Activated CD4-positive, alpha-beta memory T cell treated with anti-CD3 and anti-CD28 coated beads for 36 hours (primary cell): Measurements from ENCODE around the gene STAT5A. TPM values are rescaled to one million over a fixed set of nuclear protein-coding genes. Genes with fewer than 3 reads are reported as not detected.

ENCODE experiments used
- CTCF ChIA-PET: fragments of 350-600 bp; sonication (Branson Sonifier 250); formaldehyde crosslinking; loops from one replicate; lab custom pipeline; 2021; ENCODE audit warnings: antibody characterized with exemption, inconsistent platforms; lab: Charles Lee
- POLR2A ChIA-PET: fragments of 350-600 bp; sonication (Branson Sonifier 250); formaldehyde crosslinking; loops from one replicate; lab custom pipeline; 2021; ENCODE audit warnings: antibody characterized with exemption; lab: Charles Lee
- DNase-seq: peaks from one replicate; pipeline ENCODE4 v3.0.0-alpha.2; 2020
- H3K27ac Mint-ChIP-seq: one replicate; pipeline ENCODE4 v1.8.0; 2021; ENCODE audit warnings: mixed read lengths
- H3K27me3 Mint-ChIP-seq: one replicate; pipeline ENCODE4 v1.8.0; 2021; ENCODE audit warnings: mixed read lengths
- H3K36me3 Mint-ChIP-seq: one replicate; pipeline ENCODE4 v1.8.0; 2021; ENCODE audit warnings: mixed read lengths
- H3K4me1 Mint-ChIP-seq: one replicate; pipeline ENCODE4 v1.8.0; 2021; ENCODE audit warnings: low read depth, mixed read lengths
- H3K4me3 Mint-ChIP-seq: one replicate; pipeline ENCODE4 v1.8.0; 2021; ENCODE audit warnings: mild to moderate bottlenecking, mixed read lengths
- H3K9me3 Mint-ChIP-seq: one replicate; pipeline ENCODE4 v1.8.0; 2021; ENCODE audit warnings: mixed read lengths
- intact Hi-C: fragments of 100-400 bp; cut with micrococcal nuclease; formaldehyde crosslinking; loops from one replicate; pipeline ENCODE4 v1.15.1; 2023
- total RNA-seq, 2 experiments: library from RNA; stranded (reverse); gene quantifications; one replicate each; pipeline ENCODE4 v1.2.3, GENCODE V29; 2021

STAT5A gene
- total RNA-seq, 2 experiments from 2014 or later: 211 to 215 TPM

DNA sequence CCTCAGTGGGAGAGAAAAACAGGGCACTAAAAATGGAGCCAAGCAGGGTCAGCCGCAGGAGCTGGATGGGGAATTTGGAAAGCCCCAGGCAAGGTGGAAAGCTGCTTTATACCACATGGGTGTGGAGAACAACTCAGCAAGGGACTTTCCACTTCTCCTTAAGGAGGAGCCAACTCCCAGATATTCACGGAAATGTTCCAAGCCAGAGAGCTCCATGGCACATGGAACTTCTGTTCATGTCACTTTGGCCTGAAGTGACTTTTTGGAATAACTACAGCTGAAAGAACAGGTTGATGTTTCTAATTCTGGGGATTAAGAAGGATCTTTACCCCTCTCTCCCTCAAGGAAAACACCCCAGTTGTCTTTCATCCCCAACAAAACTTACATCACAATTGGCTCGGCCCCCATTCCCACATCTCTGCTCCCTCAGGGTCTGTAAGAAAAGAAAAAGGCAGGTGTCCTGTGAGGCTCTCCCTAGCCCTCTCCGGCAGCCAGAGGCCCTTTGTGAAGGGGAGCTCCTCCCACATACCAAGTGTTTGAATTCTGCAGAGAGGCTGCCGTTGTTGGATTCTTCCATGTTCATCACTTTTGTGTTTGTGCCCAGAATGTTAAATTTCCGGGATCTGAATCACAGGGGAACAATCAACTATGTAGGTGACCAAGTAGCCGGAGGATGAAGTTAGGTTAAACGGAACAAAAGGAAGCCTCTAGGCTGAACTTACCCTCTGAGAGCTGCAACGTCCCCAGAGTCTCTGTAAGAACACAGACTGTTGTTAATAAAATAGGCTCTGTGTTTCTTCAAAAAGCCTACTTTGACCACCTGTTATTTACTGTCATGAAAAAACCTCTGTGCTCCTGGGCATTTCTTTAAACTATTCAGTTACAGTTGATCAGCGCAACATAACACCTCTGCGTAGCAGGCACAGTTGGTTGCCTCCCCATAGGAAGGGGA, 41.0 kb downstream of the STAT5A start:
- H3K4me1 Mint-ChIP-seq: peaks cover 22% of the 10 kb centered on the region
- CTCF ChIA-PET: interaction anchor here (1.1 to 1.8 kb wide), 2 partner anchors 50 to 74 kb away, joined by 3 to 11 read pairs; no protein-coding TSS in a partner anchor
- no peaks in the 10 kb centered on the region for H3K9me3 Mint-ChIP-seq
- intact Hi-C loops: no loop called here
- no peaks in the 10 kb centered on the region for H3K27me3 Mint-ChIP-seq
- no peak for DNase-seq
- no peak overlapping the region for H3K4me3 Mint-ChIP-seq
- H3K36me3 Mint-ChIP-seq: peaks cover 58% of the 10 kb centered on the region
- POLR2A ChIA-PET: interaction anchor here (0.6 kb wide), 1 partner anchor 8 kb away, joined by 3 read pairs; no protein-coding TSS in a partner anchor
- H3K27ac Mint-ChIP-seq: peak overlapping the region; percentile 65

DNA sequence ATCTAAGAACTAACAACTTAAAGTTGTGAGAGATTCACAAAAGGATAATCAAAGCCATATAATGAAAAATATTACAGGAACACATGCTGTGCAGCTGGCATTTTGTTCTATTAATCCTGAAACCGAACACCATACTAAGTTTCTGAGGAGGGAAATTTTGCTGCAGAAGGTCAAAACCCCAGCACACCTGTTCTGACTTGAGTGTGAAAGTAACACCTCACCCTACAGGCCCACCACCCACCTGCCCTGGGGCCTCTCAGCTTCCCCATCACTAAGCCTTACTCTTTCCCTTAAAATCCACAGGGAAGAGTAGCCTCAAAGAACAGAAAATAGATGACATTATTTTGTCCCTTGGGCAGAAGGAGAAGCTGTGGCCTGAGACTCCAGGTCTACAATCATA, 44.8 kb downstream of the STAT5A start:
- ChIA-PET CTCF (interaction anchor here (0.7 to 1.8 kb wide), 5 partner anchors 10 to 70 kb away, joined by 3 to 5 read pairs (median 4); no protein-coding TSS in a partner anchor), POLR2A (interaction anchor here (1.2 kb wide), 1 partner anchor 56 kb away, joined by 10 read pairs; the partner anchor contains the start of gene STAT3)
- intact Hi-C loops: loop anchor here (1.0 kb wide), 1 partner anchor 8 kb away; no protein-coding TSS in a partner anchor
- H3K4me3 Mint-ChIP-seq: peak overlapping the region; percentile 34
- no peaks in the 10 kb centered on the region for H3K9me3 Mint-ChIP-seq
- peaks cover 48% of the 10 kb centered on the region for H3K4me1 Mint-ChIP-seq
- peak overlapping the region; percentile 90 for H3K27ac Mint-ChIP-seq
- H3K27me3 Mint-ChIP-seq: no peaks in the 10 kb centered on the region
- H3K36me3 Mint-ChIP-seq: peaks cover 69% of the 10 kb centered on the region
- DNase-seq: peak; percentile 67

DNA sequence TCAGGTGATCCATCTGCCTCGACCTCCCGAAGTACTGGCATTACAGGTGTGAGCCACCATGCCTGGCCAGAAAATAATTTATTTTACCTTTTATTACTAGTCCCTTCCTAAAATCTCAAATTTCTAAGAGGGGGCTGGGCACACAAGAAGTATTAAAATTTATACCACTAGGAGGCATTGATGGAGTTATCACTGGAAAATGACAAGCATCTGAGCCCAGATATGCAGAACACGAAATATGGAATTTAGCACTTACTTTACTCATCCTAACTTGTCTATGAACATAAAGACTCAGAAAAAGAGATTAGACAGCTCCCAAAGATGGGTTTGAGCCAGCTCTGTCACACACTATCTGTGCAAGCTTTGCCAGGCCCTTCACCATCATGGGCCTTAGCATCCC, 46.4 kb downstream of the STAT5A start:
- ChIA-PET POLR2A (interaction anchor here (0.8 kb wide), 1 partner anchor 53 kb away, joined by 3 read pairs; no protein-coding TSS in a partner anchor), CTCF (interaction anchor here (0.9 to 3.2 kb wide), 5 partner anchors 50 to 72 kb away, joined by 3 to 28 read pairs (median 10); partner anchors contain the start of gene STAT3)
- Mint-ChIP-seq H3K4me1 (peaks cover 62% of the 10 kb centered on the region), H3K4me3 (no peak overlapping the region), H3K27ac (peak overlapping the region; percentile 76), H3K36me3 (peaks cover 70% of the 10 kb centered on the region), H3K9me3 (no peaks in the 10 kb centered on the region), H3K27me3 (no peaks in the 10 kb centered on the region)
- no peak for DNase-seq
- intact Hi-C loops: loop anchor here (5.0 kb wide), 1 partner anchor 82 kb away; no protein-coding TSS in a partner anchor

DNA sequence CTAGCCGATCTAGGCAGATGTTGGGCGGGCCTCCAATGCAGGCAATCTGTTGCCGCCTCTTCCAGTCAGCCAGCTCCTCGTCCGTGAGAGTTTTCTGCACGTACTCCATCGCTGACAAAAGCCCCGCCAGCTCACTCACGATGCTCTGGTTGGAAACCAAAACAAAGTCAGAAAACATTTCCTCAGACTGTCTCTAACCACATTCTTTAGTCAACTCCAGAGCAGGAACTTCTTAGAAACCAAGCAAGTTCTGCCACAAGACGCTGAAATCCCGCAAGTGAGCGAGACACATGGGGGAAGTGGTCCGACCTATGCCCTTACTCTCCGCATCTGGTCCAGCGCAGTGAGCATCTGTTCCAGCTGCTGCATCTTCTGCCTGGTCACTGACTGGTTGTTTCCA, 49.1 kb downstream of the STAT5A start:
- CTCF ChIA-PET: interaction anchor here (0.6 to 3.2 kb wide), 10 partner anchors 12 to 90 kb away, joined by 3 to 28 read pairs (median 4); partner anchors contain the start of gene STAT3

DNA sequence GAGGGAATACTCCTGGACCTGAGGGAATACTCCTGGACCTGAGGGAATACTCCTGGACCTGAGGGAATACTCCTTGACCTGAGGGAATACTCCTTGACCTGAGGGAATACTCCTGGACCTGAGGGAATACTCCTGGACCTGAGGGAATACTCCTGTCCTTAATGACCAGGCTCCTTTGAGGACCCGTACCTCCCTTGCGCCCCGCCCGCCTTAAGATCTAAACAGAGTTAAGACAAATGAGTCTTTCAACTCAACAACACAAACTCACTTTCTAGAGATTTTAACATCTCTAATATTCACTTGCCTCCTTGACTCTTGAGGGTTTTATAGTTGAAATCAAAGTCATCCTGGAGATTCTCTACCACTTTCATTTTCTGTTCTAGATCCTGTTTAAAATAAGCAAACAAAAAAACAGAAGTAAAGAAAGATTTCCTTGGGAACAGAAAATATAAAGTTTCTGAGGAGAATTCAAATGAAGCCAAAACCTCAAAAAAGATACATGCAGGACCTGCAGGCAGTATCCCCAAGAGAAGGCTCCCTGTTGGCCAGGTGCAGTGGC, 50.2 kb downstream of the STAT5A start:
- H3K4me3 Mint-ChIP-seq: peak overlapping the region; percentile 9
- H3K36me3 Mint-ChIP-seq: peaks cover 74% of the 10 kb centered on the region
- H3K9me3 Mint-ChIP-seq: no peaks in the 10 kb centered on the region
- ChIA-PET POLR2A (no interaction called here), CTCF (no interaction called here)
- H3K27me3 Mint-ChIP-seq: no peaks in the 10 kb centered on the region
- intact Hi-C loops: loop anchor here (5.0 kb wide), 1 partner anchor 86 kb away; no protein-coding TSS in a partner anchor
- H3K27ac Mint-ChIP-seq: peak overlapping the region; percentile 83
- peaks cover 78% of the 10 kb centered on the region for H3K4me1 Mint-ChIP-seq
- no peak for DNase-seq

More for the DNA sequence above, 49.1 kb downstream of the STAT5A start:
- Mint-ChIP-seq H3K4me1 (peaks cover 78% of the 10 kb centered on the region), H3K27ac (peak overlapping the region; percentile 91), H3K9me3 (no peaks in the 10 kb centered on the region), H3K4me3 (peak overlapping the region; percentile 60), H3K36me3 (peaks cover 74% of the 10 kb centered on the region), H3K27me3 (no peaks in the 10 kb centered on the region)
- peak; percentile 91 for DNase-seq
- POLR2A ChIA-PET: interaction anchor here (0.5 to 1.7 kb wide), 9 partner anchors 8 to 66 kb away, joined by 3 to 35 read pairs (median 4); partner anchors contain the start of gene STAT3
- intact Hi-C loops: loop anchor here (1.0 to 5.0 kb wide), 3 partner anchors 42 to 85 kb away; partner anchors contain the start of gene STAT3

DNA sequence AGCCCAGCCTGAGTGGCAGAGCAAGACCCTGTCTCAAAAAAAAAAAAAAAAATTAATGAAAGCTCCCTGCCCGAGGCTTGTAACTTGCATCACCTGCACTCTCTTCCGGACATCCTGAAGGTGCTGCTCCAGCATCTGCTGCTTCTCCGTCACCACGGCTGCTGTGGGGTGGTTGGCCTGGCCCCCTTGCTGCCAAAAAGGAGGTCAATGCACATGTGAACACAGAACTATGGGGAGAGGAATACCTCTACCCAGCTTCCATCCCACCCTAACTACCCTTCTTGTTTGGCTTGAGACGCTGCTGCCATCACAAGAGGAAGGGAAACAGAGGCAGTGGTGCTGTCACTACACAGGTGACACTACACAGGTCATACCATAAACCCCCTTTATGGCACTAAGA, 50.9 kb downstream of the STAT5A start:
- no peak for DNase-seq
- Mint-ChIP-seq H3K27ac (peak overlapping the region; percentile 71), H3K27me3 (no peaks in the 10 kb centered on the region), H3K4me1 (peaks cover 78% of the 10 kb centered on the region), H3K4me3 (no peak overlapping the region), H3K9me3 (no peaks in the 10 kb centered on the region), H3K36me3 (peaks cover 75% of the 10 kb centered on the region)
- ChIA-PET POLR2A (interaction anchor here (1.3 to 3.1 kb wide), 2 partner anchors 23 to 50 kb away, joined by 8 to 36 read pairs; partner anchors contain the start of gene STAT3), CTCF (interaction anchor here (2.2 kb wide), 1 partner anchor 18 kb away, joined by 9 read pairs; no protein-coding TSS in a partner anchor)
- intact Hi-C loops: loop anchor here (5.0 kb wide), 1 partner anchor 87 kb away; no protein-coding TSS in a partner anchor

DNA sequence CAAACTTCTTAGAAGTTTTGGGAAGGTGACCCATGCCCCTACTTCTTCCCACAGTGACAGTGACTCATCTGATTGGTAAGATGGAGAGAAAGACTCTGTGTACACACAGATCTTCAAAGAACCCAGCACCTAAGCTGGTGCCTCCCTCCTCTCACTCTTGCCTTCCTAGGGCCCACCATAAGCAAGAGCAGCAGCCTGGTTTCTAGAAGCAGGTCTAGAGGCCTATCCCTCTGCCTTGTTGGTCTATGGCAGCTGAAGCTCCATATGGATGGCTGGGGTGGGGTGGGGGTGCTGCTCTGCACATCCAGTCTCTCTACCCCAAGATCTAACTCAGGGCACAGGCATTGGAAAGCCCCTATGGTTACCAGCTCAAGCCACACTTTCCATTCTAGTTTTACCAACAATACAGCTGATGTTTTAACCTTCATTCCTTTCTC, 52.4 kb downstream of the STAT5A start:
- POLR2A ChIA-PET: interaction anchor here (0.6 to 3.1 kb wide), 10 partner anchors 16 to 484 kb away, joined by 3 to 36 read pairs (median 4); partner anchors contain the start of gene STAT3
- H3K27me3 Mint-ChIP-seq: no peaks in the 10 kb centered on the region
- H3K36me3 Mint-ChIP-seq: peaks cover 71% of the 10 kb centered on the region
- DNase-seq: peak; percentile 69
- CTCF ChIA-PET: interaction anchor here (0.6 to 2.2 kb wide), 10 partner anchors 11 to 187 kb away, joined by 3 to 13 read pairs (median 4); partner anchors contain the start of gene STAT3
- intact Hi-C loops: loop anchor here (1.0 to 5.0 kb wide), 4 partner anchors 7 to 832 kb away; partner anchors contain the start of gene NBR1
- H3K27ac Mint-ChIP-seq: peak overlapping the region; percentile 96
- H3K9me3 Mint-ChIP-seq: no peaks in the 10 kb centered on the region
- H3K4me1 Mint-ChIP-seq: peaks cover 67% of the 10 kb centered on the region
- H3K4me3 Mint-ChIP-seq: peak overlapping the region; percentile 48

DNA sequence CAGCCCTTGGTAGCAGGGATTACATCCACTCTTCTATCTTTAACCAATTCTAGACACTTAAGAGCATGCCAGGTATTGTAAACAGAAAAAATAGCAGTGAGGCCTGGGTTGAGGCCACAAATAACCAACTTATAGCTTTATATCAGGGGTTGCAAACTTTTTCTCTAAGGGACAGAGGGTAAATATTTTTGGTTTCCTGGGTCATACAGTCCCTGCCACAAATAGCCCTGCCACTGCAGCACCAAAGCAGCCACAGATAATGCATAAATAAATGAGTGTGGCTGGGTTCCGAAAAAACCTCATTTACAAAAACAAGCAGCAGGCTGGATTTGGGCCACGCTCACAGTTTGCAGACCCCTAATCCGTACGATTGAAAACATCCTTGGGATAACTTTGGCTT, 53.3 kb downstream of the STAT5A start:
- H3K36me3 Mint-ChIP-seq: peaks cover 75% of the 10 kb centered on the region
- ChIA-PET CTCF (interaction anchor here (1.1 to 2.2 kb wide), 7 partner anchors 10 to 186 kb away, joined by 3 to 9 read pairs (median 4); partner anchors contain the start of gene STAT3), POLR2A (interaction anchor here (0.8 to 3.1 kb wide), 5 partner anchors 28 to 93 kb away, joined by 3 to 36 read pairs (median 4); partner anchors contain the start of gene STAT3)
- DNase-seq: no peak
- intact Hi-C loops: loop anchor here (1.0 to 5.0 kb wide), 4 partner anchors 8 to 831 kb away; partner anchors contain the start of gene NBR1
- peak overlapping the region; percentile 96 for H3K27ac Mint-ChIP-seq
- H3K27me3 Mint-ChIP-seq: no peaks in the 10 kb centered on the region
- H3K4me3 Mint-ChIP-seq: peak overlapping the region; percentile 48
- peaks cover 64% of the 10 kb centered on the region for H3K4me1 Mint-ChIP-seq
- no peaks in the 10 kb centered on the region for H3K9me3 Mint-ChIP-seq

DNA sequence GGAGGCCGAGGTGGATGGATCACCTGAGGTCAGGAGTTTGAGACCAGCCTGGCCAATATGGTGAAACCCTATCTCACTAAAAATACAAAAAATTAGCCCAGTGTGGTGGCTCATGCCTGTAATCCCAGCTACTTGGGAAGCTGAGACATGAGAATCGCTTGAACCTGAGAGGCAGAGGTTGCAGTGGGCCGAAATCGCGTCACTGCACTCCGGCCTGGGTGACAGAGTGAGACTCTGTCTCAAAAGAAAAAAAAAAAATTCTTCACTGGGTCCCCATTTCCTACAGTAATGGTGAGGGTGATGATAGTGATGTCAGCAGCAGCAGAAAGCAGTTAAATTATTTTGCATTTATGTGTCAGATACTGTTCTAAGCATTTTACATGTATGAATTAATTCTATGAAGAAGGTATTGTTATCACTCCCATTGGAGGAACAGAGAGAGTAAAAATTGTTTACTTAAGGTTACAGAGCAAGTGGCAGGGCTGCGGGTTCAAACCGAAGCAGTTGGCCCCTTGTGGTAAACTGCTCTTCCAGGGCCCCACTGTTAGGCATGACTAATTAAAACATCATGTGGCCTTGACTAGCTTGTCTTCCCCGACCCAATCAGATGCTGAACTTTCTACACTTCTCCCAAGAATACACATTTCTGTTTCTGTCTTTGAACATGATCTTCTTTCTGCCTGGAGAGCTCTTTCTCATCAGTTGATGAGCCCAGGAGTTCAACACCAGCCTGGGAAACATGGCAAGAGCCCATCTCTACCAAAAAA, 54.1 kb downstream of the STAT5A start:
- Mint-ChIP-seq H3K4me1 (peaks cover 62% of the 10 kb centered on the region), H3K4me3 (peak overlapping the region; percentile 46), H3K27me3 (no peaks in the 10 kb centered on the region), H3K36me3 (peaks cover 74% of the 10 kb centered on the region), H3K9me3 (no peaks in the 10 kb centered on the region), H3K27ac (peak overlapping the region; percentile 96)
- ChIA-PET CTCF (interaction anchor here (0.6 to 1.6 kb wide), 5 partner anchors 10 to 379 kb away, joined by 3 to 13 read pairs (median 4); partner anchors contain the start of gene STAT3), POLR2A (interaction anchor here (1.0 to 1.7 kb wide), 6 partner anchors 12 to 95 kb away, joined by 3 to 20 read pairs (median 6); partner anchors contain the start of gene STAT3)
- intact Hi-C loops: loop anchor here (1.0 to 5.0 kb wide), 3 partner anchors 22 to 830 kb away; partner anchors contain the start of genes NBR1 and STAT3
- peak; percentile 85 for DNase-seq

DNA sequence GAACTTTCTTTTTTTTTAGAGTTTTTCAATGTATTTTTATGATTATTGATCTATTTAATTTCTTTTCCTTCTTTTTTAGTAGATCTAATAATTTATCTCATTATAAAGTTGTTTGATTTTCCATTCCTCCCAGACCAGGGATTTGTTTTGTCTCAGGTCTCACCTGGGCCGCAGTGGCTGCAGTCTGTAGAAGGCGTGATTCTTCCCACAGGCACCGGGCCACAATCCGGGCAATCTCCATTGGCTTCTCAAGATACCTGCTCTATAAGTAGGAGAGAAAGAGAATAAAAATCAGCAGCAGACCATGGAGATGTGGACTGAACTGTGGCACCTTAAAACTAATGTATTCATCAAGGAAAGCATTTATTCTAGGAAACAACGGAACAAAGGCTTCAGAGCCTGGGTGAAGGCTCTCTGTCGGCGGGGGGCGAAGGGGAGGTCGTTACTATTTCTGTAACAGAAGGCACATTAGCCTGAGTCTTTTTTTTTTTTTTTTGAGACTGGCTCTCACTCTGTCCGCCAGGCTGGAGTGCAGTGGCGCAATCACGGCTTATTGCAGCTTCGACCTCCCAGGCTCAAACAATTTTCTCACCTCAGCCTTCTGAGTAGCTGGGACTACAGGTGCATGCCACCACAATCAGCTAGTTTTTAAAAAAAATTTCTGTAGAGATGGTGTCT, 57.2 kb downstream of the STAT5A start:
- DNase-seq: no peak
- POLR2A ChIA-PET: no interaction called here
- peaks cover 65% of the 10 kb centered on the region for H3K36me3 Mint-ChIP-seq
- H3K9me3 Mint-ChIP-seq: no peaks in the 10 kb centered on the region
- no peak overlapping the region for H3K27ac Mint-ChIP-seq
- H3K4me1 Mint-ChIP-seq: peaks cover 66% of the 10 kb centered on the region
- H3K27me3 Mint-ChIP-seq: no peaks in the 10 kb centered on the region
- CTCF ChIA-PET: no interaction called here
- no peak overlapping the region for H3K4me3 Mint-ChIP-seq
- intact Hi-C loops: no loop called here
